ENCODE measurements around the gene LRBA. TPM values are rescaled to one million over a fixed set of nuclear protein-coding genes. Genes with fewer than 3 reads are reported as not detected.

LRBA gene
- total and polyA plus RNA-seq, 9 of the 15 experiments (the other 6 are each of a cell fraction or from before 2014, with no cell fraction given): 24.2 to 88.7 (median 59.7) TPM

GRCh38 chr4:150216726-150217125, 798.4 kb downstream of the LRBA start (continued):
- no peak for TF ChIP-seq NCOA2 (IDR thresholded peaks at IDR 0.05; ENCODE audit: partially characterized antibody in 2 of 2)
- TF ChIP-seq RAD51 (IDR thresholded peaks at IDR 0.05; ENCODE audit: borderline replicate concordance, low read depth): no peak
- no peak for TF ChIP-seq ZC3H8 (IDR thresholded peaks at IDR 0.05)
- no peak for TF ChIP-seq FOS (IDR thresholded peaks at IDR 0.05; ENCODE audit: extremely low read depth, insufficient read length)
- no peak for TF ChIP-seq SFPQ (IDR thresholded peaks at IDR 0.05; ENCODE audit: low read depth, low read length)
- TF ChIP-seq ZNF584 (CRISPR knock-in tag; IDR thresholded peaks at IDR 0.05; ENCODE audit: low read depth): no peak
- TF ChIP-seq PHB2 (IDR thresholded peaks at IDR 0.05; ENCODE audit: low read depth): no peak

- Histone ChIP-seq H3K79me2 (ENCODE audit: control insufficient read depth, insufficient read depth, low read length) (no peaks in the 10 kb centered on the region), H3K4me1 (replicated peaks in 1 of 2; ENCODE audit: control insufficient read depth in 2 of 2, insufficient read depth in 2 of 2, low read length in 2 of 2) (no peaks in the 10 kb centered on the region), H3K4me3 (no peak overlapping the region), H3K9me1 (ENCODE audit: control insufficient read depth, insufficient read depth, low read length) (no peaks in the 10 kb centered on the region), H3K4me2 (ENCODE audit: insufficient read depth, low read length) (no peak overlapping the region), H3K36me3 (ENCODE audit: control insufficient read depth, insufficient read depth, low read length) (no peaks in the 10 kb centered on the region), H3K27me3 (ENCODE audit: control insufficient read depth in 2 of 2, insufficient read depth in 2 of 2, low read length in 2 of 2) (peaks cover 0 to 6% of the 10 kb centered on the region in 2 experiments; a peak in 1 of 5 replicates), H3K9ac (ENCODE audit: insufficient read depth in 1 of 2, low read depth in 2 of 2, low read length in 2 of 2) (no peak overlapping the region), H4K20me1 (replicated peaks; ENCODE audit: control insufficient read depth, insufficient read depth, low read length) (no peaks in the 10 kb centered on the region), H3K27ac (ENCODE audit: extremely low read depth, low read depth, low read length) (no peak overlapping the region), H2AFZ (ENCODE audit: low read depth, low read length) (no peak overlapping the region), H3K9me3 (replicated peaks; ENCODE audit: control insufficient read depth, insufficient read depth, low read depth, low read length) (no peaks in the 10 kb centered on the region)
- 0% methylated on average over 3 of the region's 3 CpGs for WGBS (ENCODE audit: insufficient coverage, low coverage, missing lambda C conversion rate)
- FAIRE-seq: no peak
- ChIA-PET POLR2A (interaction anchor here (0.6 kb wide), 1 partner anchor 201 kb away, joined by 3 read pairs; no protein-coding TSS in a partner anchor), CTCF (ENCODE audit: low intra/inter-chr PET ratio) (no interaction called here)
- intact Hi-C loops (cut with micrococcal nuclease) (no loop called here), in situ Hi-C loops (cut with MboI) (loop anchor here (25.0 kb wide), 1 partner anchor 228 kb away; no protein-coding TSS in a partner anchor)
- DNase-seq (ENCODE audit: extremely low read depth in 1 of 4, low spot score in 3 of 4): no peak
- no TSS peak for BruUV-seq (replicated peaks)
- ATAC-seq: no peak
- TF ChIP-seq MAFG (tag; conservative IDR thresholded peaks at IDR 0.05) (no peak), HES1 (IDR thresholded peaks at IDR 0.05; ENCODE audit: low read depth) (no peak), MEF2D (tag; conservative IDR thresholded peaks at IDR 0.05; ENCODE audit: low read depth) (no peak), EWSR1 (IDR thresholded peaks at IDR 0.05; ENCODE audit: borderline replicate concordance, low read depth, partially characterized antibody) (no peak), KLF13 (tag; IDR thresholded peaks at IDR 0.05; ENCODE audit: borderline replicate concordance, low read depth) (no peak), XRCC4 (IDR thresholded peaks at IDR 0.05; ENCODE audit: extremely low read depth, insufficient read depth, insufficient read length) (no peak), RB1 (IDR thresholded peaks at IDR 0.05; ENCODE audit: low read depth) (no peak), KHSRP (IDR thresholded peaks at IDR 0.05) (no peak), MECOM (CRISPR knock-in tag; IDR thresholded peaks at IDR 0.05) (no peak), ZBTB5 (IDR thresholded peaks at IDR 0.05) (no peak), SP2 (IDR thresholded peaks at IDR 0.05; ENCODE audit: extremely low read depth, low read depth, low read length, poor library complexity, severe bottlenecking) (no peak)
These were observed 799.5 kb downstream of the LRBA start for GRCh38 chr4:150215601-150216000.

Data from K562 (cell line).